GM08714 (cell line): ENCODE measurements around the gene CEP72.
A peak's percentile ranks its signal among the peaks of the same experiment; 100 is the strongest.
"Not testable (repeated sequence)": the region's sequence is repeated elsewhere in the genome, so short reads cannot be mapped to it uniquely, and the experiment has no call there.

Experiments
- H3K4me3 ChIP-seq: fragments of 200-500 bp; sonication (Bioruptor generic); 2 replicates; pipeline ENCODE4 v1.5.1; 2014; ENCODE audit warnings: mild to moderate bottlenecking, low read length, inconsistent platforms
- ZNF274 ChIP-seq: IDR thresholded peaks from 2 replicates; pipeline ENCODE4 v1.6.1; 2012; ENCODE audit warnings: mild to moderate bottlenecking, low read depth, low read length

The CEP72 gene

DNA sequence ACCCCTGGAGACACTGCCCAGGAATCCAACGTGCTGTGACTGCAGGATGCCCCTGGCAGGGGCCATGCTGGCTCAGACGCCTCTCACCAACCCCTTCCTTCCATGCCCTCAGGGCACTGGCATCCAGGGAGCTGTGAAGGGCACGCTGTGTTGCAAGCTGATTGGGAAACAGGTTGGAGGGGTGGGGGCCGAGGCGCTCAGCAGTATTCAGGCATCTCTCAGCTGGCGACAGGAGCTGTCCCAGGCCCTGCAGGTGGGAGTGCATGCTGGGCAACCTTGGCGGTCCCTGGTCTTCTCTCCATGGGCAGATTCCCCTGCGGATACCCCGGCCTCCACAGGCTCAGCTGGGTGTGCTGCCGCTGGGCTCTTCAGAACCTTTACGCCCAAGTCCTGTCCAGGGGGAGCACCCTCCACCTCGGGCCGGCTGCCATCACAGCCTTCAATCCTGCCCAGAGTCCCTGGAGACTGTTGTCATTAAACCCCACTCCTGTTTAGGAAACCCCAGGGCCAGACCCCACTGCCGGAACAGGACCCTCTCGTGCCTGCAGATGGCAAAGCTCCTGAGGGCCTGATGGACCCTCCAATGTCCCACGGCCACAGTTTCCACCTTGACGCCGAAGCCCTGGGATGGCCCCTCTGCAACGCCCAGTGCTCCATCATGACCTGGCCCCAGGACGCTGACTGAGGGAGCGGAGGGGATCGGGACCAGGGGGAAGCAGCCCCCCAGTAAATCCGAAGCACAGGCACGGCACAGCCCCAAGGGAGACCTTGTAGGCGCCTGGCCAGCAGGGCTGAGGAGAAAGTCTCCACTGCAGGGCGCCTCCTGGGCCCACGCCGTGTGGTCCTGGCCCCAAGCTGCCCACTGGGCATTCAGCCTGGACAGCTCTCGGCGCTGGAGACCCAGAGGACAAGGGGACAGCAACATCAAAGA lies 71.7 kb downstream of the CEP72 start:
- TF ChIP-seq ZNF274, result no peak
- H3K4me3 ChIP-seq, result no peak overlapping the region

DNA sequence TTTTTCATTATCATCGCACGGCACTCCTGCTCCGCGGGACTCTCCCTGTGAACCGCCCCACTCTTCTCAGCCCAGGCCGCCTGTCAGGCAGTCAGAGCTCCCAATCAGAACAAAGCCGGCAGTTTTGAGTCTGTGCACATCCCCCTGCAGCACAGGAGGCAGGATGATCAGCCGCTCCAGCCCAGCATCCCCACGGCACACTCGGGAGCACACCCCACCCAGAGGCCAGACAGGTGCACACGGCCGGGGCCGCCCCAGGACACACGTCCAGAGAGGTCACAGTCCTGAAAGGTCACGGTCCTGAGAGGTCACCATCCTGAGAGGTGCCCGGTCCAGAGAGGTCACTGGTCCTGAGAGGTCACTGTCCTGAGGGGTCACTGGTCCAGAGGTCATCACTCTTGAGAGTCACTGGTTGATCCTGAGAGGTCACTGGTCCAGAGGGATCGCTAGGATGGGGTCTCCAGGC lies 72.6 kb downstream of the CEP72 start:
- H3K4me3 ChIP-seq, result no peak overlapping the region
- TF ChIP-seq ZNF274, result no peak

- no peak for TF ChIP-seq ZNF274
- H3K4me3 ChIP-seq, result no peak overlapping the region
Measured at GRCh38 chr5:685262-686171, 73.4 kb downstream of the CEP72 start.

DNA sequence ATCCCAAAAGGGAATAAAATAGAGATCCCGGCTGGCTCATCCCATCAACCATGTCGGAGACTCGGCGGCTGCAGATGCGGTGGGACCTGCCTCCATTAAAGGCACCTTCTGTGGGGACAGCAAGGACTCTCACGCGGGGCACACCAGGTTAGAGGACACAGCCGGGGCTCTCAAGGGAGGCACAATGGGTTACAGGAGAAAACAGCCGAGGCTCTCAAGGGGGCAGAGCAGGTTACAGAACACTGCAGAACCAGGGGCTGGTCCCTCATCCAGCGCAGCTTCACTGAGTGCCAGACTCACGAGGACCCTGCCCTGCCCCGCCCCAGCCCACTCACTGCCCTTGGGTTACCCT lies 74.0 kb downstream of the CEP72 start:
- not testable (repeated sequence) for H3K4me3 ChIP-seq

- H3K4me3 ChIP-seq, result not testable (repeated sequence)
Measured at GRCh38 chr5:686936-687335, 74.8 kb downstream of the CEP72 start.

GRCh38 chr5:688348-689010 lies 76.3 kb downstream of the CEP72 start:
- H3K4me3 ChIP-seq, result not testable (repeated sequence)

DNA sequence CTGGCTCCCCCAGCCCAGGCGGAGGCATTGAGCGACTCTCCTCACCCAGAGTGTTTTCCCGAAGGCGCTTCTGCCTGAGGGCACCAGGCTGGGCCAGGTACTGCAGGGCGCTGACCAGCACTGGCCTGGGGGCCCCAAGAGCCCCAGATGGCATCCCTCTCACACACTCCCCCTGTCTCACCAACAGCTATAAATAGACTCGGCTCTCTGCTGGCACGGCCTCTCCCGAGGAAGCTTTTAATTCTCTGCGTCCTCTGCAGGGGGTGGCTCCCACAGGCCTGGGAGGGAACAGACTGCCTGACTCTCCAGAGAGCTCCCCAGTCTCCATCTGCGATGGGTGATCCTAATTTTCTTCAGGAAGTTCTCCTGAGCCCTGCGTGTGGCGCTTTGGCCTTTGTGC lies 78.2 kb downstream of the CEP72 start:
- not testable (repeated sequence) for H3K4me3 ChIP-seq

DNA sequence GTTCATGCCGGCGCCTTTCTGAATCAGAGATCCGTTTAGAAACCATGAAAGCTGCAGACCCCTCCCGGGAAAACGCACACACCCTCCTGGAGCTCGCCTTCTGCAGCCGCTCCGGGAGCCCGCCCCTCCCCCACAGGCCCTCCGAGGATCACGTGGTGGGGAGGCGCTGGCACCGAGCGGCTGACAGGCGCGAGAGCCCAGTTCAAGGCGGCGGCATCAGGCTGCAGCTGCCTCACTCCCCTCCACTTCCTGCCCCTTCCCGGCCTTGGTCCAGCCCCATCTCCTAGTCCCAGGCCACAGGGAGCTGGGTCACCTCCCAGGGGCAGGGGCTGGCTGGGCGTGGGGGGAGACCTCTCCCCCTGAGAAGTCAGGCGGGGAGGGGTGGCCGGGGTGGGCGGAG lies 78.9 kb downstream of the CEP72 start:
- not testable (repeated sequence) for H3K4me3 ChIP-seq

GRCh38 chr5:691817-692528 lies 79.8 kb downstream of the CEP72 start:
- TF ChIP-seq ZNF274, result no peak
- H3K4me3 ChIP-seq, result no peak overlapping the region; the same call in 1 of the 2 replicates

DNA sequence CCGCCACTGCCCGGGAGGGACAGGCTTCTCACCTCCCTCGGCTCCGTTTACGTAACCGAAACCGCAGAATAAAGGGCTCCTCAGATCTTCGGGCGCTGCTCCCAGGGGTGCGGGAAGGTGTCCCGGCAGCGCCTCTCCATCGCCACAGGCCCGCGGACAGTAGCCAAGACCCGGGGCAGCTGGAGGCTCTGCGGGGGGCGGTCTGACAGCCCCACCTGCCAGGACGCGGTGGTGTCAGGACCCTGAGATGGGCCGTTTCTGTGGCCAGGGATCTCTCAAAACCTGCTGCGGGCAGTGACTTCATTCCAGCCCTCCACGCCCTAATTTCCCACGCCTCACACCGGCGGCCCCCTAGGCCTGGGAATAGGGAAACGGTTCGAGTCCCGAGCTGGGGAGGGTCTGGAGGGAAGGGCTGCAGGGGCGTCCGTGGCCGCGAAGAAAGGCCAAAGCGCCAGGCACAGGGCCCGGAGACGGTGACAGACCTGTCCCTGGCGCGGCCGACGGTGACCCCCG lies 80.4 kb downstream of the CEP72 start:
- H3K4me3 ChIP-seq, result peak overlapping the region; percentile 33; the same call in 1 of the 2 replicates

- peak within 1 kb of the TSS; percentile 48; the same call in 1 of the 2 replicates for H3K4me3 ChIP-seq
Measured at GRCh38 chr5:693271-694041, 81.3 kb downstream of the CEP72 start, which contains the start of gene TPPP. TPPP (minus strand) TSS chr5:693352; CDS start chr5:678060, 15,292 bp downstream.

DNA sequence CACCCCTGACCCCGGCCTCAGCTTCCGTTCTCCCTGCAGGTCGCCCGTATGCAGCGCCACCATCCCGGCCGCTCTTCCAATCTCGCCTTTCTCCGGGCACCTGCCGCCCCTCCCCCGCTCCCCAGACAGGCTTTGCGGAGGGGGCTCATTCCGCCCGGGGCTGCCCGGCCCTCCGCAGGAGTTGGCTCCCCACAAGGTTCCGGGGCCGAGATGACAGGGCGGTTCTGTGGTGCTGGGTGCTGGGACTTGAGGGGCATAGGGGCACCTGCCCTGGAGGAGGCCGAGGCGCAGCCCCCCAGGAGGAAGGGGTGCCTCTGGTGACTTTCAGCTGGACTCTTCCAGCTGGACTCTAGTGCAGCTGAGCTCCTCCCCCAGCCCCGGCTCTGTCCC lies 81.9 kb downstream of the CEP72 start:
- H3K4me3 ChIP-seq, result not testable (repeated sequence)

GRCh38 chr5:695475-695874 lies 83.3 kb downstream of the CEP72 start:
- not testable (repeated sequence) for H3K4me3 ChIP-seq

- H3K4me3 ChIP-seq, result not testable (repeated sequence)
Measured at GRCh38 chr5:696191-696590, 84.1 kb downstream of the CEP72 start.

- not testable (repeated sequence) for H3K4me3 ChIP-seq
Measured at GRCh38 chr5:696753-697702, 84.9 kb downstream of the CEP72 start.
